Osteocyte (in vitro differentiated cells): Measurements from ENCODE around the gene PPP1CB. TPM values are rescaled to one million over a fixed set of nuclear protein-coding genes. Genes with fewer than 3 reads are reported as not detected.
A peak's percentile ranks its signal among the peaks of the same experiment; 100 is the strongest.

ENCODE experiments used
- DNase-seq: peaks from one replicate; pipeline ENCODE4 v3.0.0; 2021; ENCODE audit warnings: mixed read lengths; ENCODE audit not compliant: unreplicated experiment; ENCODE audit errors: extremely low spot score
- H3K27ac Mint-ChIP-seq: one replicate; pipeline ENCODE4 v1.8.0; 2021; ENCODE audit warnings: mild to moderate bottlenecking, mixed read lengths; ENCODE audit not compliant: unreplicated experiment
- H3K27me3 Mint-ChIP-seq: one replicate; pipeline ENCODE4 v1.8.0; 2021; ENCODE audit warnings: mixed read lengths; ENCODE audit not compliant: unreplicated experiment
- H3K36me3 Mint-ChIP-seq: one replicate; pipeline ENCODE4 v1.8.0; 2021; ENCODE audit warnings: mixed read lengths; ENCODE audit not compliant: unreplicated experiment
- H3K4me1 Mint-ChIP-seq: one replicate; pipeline ENCODE4 v1.8.0; 2021; ENCODE audit warnings: mixed read lengths; ENCODE audit not compliant: unreplicated experiment
- H3K4me3 Mint-ChIP-seq: one replicate; pipeline ENCODE4 v1.8.0; 2021; ENCODE audit warnings: mild to moderate bottlenecking, moderate library complexity, mixed read lengths; ENCODE audit not compliant: unreplicated experiment
- H3K9me3 Mint-ChIP-seq: one replicate; pipeline ENCODE4 v1.8.0; 2021; ENCODE audit warnings: mixed read lengths; ENCODE audit not compliant: unreplicated experiment
- total RNA-seq: library from RNA; stranded (reverse); gene quantifications from 2 replicates; pipeline ENCODE4 v1.2.1, GENCODE V29; 2021
- TF ChIP-seq, protein P1 (sequence below): fragments of 200-600 bp; sonication (generic); IDR thresholded peaks from 2 replicates; pipeline ENCODE4 v1.5.0; 2021; ENCODE audit warnings: antibody characterized with exemption, mild to moderate bottlenecking, moderate library complexity

The PPP1CB gene
- total RNA-seq, 1 donor from 2014 or later: 198 TPM

GRCh38 chr2:28705751-28706440 is 45.7 kb upstream of the PPP1CB start:
- TF ChIP-seq, protein P1, sequence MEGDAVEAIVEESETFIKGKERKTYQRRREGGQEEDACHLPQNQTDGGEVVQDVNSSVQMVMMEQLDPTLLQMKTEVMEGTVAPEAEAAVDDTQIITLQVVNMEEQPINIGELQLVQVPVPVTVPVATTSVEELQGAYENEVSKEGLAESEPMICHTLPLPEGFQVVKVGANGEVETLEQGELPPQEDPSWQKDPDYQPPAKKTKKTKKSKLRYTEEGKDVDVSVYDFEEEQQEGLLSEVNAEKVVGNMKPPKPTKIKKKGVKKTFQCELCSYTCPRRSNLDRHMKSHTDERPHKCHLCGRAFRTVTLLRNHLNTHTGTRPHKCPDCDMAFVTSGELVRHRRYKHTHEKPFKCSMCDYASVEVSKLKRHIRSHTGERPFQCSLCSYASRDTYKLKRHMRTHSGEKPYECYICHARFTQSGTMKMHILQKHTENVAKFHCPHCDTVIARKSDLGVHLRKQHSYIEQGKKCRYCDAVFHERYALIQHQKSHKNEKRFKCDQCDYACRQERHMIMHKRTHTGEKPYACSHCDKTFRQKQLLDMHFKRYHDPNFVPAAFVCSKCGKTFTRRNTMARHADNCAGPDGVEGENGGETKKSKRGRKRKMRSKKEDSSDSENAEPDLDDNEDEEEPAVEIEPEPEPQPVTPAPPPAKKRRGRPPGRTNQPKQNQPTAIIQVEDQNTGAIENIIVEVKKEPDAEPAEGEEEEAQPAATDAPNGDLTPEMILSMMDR: no peak
- Mint-ChIP-seq H3K27me3 (no peaks in the 10 kb centered on the region), H3K36me3 (no peaks in the 10 kb centered on the region), H3K4me1 (peaks cover 2% of the 10 kb centered on the region), H3K27ac (no peak overlapping the region), H3K9me3 (no peaks in the 10 kb centered on the region), H3K4me3 (no peak overlapping the region)
- DNase-seq: no peak

DNA sequence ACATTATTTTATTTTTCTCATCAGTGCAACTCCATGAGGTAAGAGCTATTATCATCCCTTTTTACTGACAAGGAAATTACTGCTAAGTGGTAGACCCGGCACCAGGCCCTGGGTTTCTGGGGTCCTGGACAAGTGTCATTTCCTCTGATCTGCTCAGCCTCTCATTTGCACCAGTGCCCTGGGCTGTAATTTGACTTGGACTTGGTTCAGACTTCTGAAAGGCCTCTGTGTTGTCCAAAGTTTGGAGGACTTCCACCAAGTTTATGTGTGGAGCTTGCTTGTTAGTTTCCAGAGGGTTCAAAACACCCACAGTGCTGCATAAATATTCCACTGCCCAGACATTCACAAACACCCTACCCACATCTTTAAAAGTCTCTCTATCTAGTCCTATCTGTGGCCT is 44.0 kb upstream of the PPP1CB start:
- DNase-seq: no peak
- H3K27ac Mint-ChIP-seq: no peak overlapping the region
- no peaks in the 10 kb centered on the region for H3K36me3 Mint-ChIP-seq
- H3K27me3 Mint-ChIP-seq: no peaks in the 10 kb centered on the region
- no peaks in the 10 kb centered on the region for H3K9me3 Mint-ChIP-seq
- no peak overlapping the region for H3K4me3 Mint-ChIP-seq
- TF ChIP-seq, protein P1: no peak
- H3K4me1 Mint-ChIP-seq: no peaks in the 10 kb centered on the region

- no peak for DNase-seq
- H3K27ac Mint-ChIP-seq: no peak overlapping the region
- TF ChIP-seq, protein P1: no peak
- no peak overlapping the region for H3K4me3 Mint-ChIP-seq
- H3K36me3 Mint-ChIP-seq: no peaks in the 10 kb centered on the region
- H3K4me1 Mint-ChIP-seq: peaks cover 3% of the 10 kb centered on the region
- no peaks in the 10 kb centered on the region for H3K9me3 Mint-ChIP-seq
- H3K27me3 Mint-ChIP-seq: no peaks in the 10 kb centered on the region
Observed at GRCh38 chr2:28709101-28709500, 42.5 kb upstream of the PPP1CB start.

GRCh38 chr2:28710545-28710944 is 41.1 kb upstream of the PPP1CB start:
- Mint-ChIP-seq H3K36me3 (no peaks in the 10 kb centered on the region), H3K4me1 (peaks cover 3% of the 10 kb centered on the region), H3K27me3 (no peaks in the 10 kb centered on the region), H3K27ac (no peak overlapping the region), H3K9me3 (no peaks in the 10 kb centered on the region), H3K4me3 (no peak overlapping the region)
- TF ChIP-seq, protein P1: no peak
- no peak for DNase-seq

GRCh38 chr2:28713577-28714298 is 37.9 kb upstream of the PPP1CB start:
- Mint-ChIP-seq H3K27me3 (no peaks in the 10 kb centered on the region), H3K36me3 (no peaks in the 10 kb centered on the region), H3K27ac (peak overlapping the region; percentile 55), H3K4me1 (peaks cover 25% of the 10 kb centered on the region), H3K4me3 (no peak overlapping the region), H3K9me3 (no peaks in the 10 kb centered on the region)
- DNase-seq: no peak
- TF ChIP-seq, protein P1: no peak
